Keratinocyte (primary cell): ENCODE measurements around the gene GAL3ST2. TPM values are rescaled to one million over a fixed set of nuclear protein-coding genes. Genes with fewer than 3 reads are reported as not detected.

Experiments used
- DNase-seq: peaks from one replicate; pipeline ENCODE4 v3.0.0-alpha.2; 2011; ENCODE audit warnings: low read depth, missing footprints, low spot score
- FAIRE-seq: peaks from 2 replicates; lab custom pipeline; 2011; peaks lifted over from hg19 to GRCh38; lab: Jason Lieb, UNC
- H2AFZ ChIP-seq: 2 replicates; pipeline ENCODE4 v1.6.0; 2012; ENCODE audit warnings: low read length, control low read depth, inconsistent platforms; ENCODE audit not compliant: control insufficient read depth
- H3K27ac ChIP-seq: 2 replicates; pipeline ENCODE4 v1.5.1; 2011; ENCODE audit warnings: low read length; ENCODE audit not compliant: control insufficient read depth, insufficient read depth
- H3K27me3 ChIP-seq: 3 replicates; pipeline ENCODE4 v1.6.0; 2011; ENCODE audit warnings: low read length; ENCODE audit not compliant: control insufficient read depth, insufficient read depth; ENCODE audit errors: extremely low read depth
- H3K36me3 ChIP-seq, 2 experiments: 2 replicates in 1 of 2; 3 replicates in 1 of 2; pipeline ENCODE4 v1.5.1; 2011; ENCODE audit warnings: low read length in 2 of 2, mild to moderate bottlenecking in 1 of 2; ENCODE audit not compliant: control insufficient read depth in 2 of 2, insufficient read depth in 2 of 2; ENCODE audit errors: extremely low read depth in 1 of 2
- H3K4me1 ChIP-seq: 3 replicates; pipeline ENCODE4 v1.5.1; 2011; ENCODE audit warnings: low read length; ENCODE audit not compliant: control insufficient read depth, insufficient read depth; ENCODE audit errors: extremely low read depth
- H3K4me2 ChIP-seq: 3 replicates; pipeline ENCODE4 v1.6.0; 2011; ENCODE audit warnings: low read depth, low read length; ENCODE audit not compliant: control insufficient read depth, insufficient read depth; ENCODE audit errors: extremely low read depth
- H3K4me3 ChIP-seq, 3 experiments: fragments of 200-600 bp in 1 of 3; sonication (generic) in 1 of 3; 2 replicates in 2 of 3; 3 replicates in 1 of 3; pipeline ENCODE4 v1.5.1; 2011 to 2016; ENCODE audit warnings: low read length in 3 of 3, mild to moderate bottlenecking in 3 of 3, control low read depth in 2 of 3, inconsistent platforms in 1 of 3, low read depth in 1 of 3, mixed read lengths in 1 of 3, mixed run types in 1 of 3, moderate library complexity in 1 of 3; ENCODE audit not compliant: control insufficient read depth in 2 of 3, insufficient read depth in 2 of 3; ENCODE audit errors: extremely low read depth in 1 of 3
- H3K79me2 ChIP-seq: 2 replicates; pipeline ENCODE4 v1.6.0; 2012; ENCODE audit warnings: low read length; ENCODE audit not compliant: control insufficient read depth, insufficient read depth
- H3K9ac ChIP-seq: 3 replicates; pipeline ENCODE4 v1.6.0; 2011; ENCODE audit warnings: low read length; ENCODE audit not compliant: control insufficient read depth, insufficient read depth; ENCODE audit errors: extremely low read depth
- H3K9me1 ChIP-seq: 3 replicates; pipeline ENCODE4 v1.6.0; 2011; ENCODE audit warnings: low read length; ENCODE audit not compliant: control insufficient read depth, insufficient read depth; ENCODE audit errors: extremely low read depth
- H3K9me3 ChIP-seq: 2 replicates; pipeline ENCODE4 v1.5.1; 2012; ENCODE audit warnings: low read depth, low read length; ENCODE audit not compliant: control insufficient read depth
- H4K20me1 ChIP-seq: 3 replicates; pipeline ENCODE4 v1.6.0; 2011; ENCODE audit warnings: low read length; ENCODE audit not compliant: control insufficient read depth, insufficient read depth; ENCODE audit errors: extremely low read depth
- EZH2 ChIP-seq: IDR thresholded peaks from one replicate; pipeline ENCODE4 v1.6.1; 2012; ENCODE audit warnings: inconsistent platforms, mild to moderate bottlenecking, low read length, moderate library complexity
- dilution Hi-C: fragments of 300-500 bp; cut with MboI; formaldehyde crosslinking; loops from one replicate; pipeline ENCODE4 v1.7.0; 2020; ENCODE audit warnings: low sequenced_read_pairs; ENCODE audit not compliant: extremely low pct_ligation_motif_present
- polyA plus RNA-seq, 5 experiments: library from polyadenylated mRNA; depleted of rRNA in 3 of 5; stranded (reverse) in 3 of 5; stranded (forward) in 1 of 5; unstranded in 1 of 5; fragments of >200 nt; gene quantifications; 1 replicate in 1 of 5; 2 replicates in 3 of 5; 3 replicates in 1 of 5; pipeline versions ENCODE4 v1.2.1 to v1.2.3, GENCODE V29; 2011 to 2012; ENCODE audit warnings: missing spikeins in 2 of 5, low read depth in 1 of 5, low replicate concordance in 1 of 5
- TF ChIP-seq, protein P1 (sequence below), 3 experiments: IDR thresholded peaks in 1 of 3; conservative IDR thresholded peaks in 1 of 3; optimal IDR thresholded peaks in 1 of 3; 2 replicates in 2 of 3; 3 replicates in 1 of 3; pipeline versions ENCODE3 to v1.5.1; 2011; ENCODE audit warnings: low read length in 3 of 3, mild to moderate bottlenecking in 3 of 3, moderate library complexity in 2 of 3, control low read depth in 1 of 3, inconsistent platforms in 1 of 3; ENCODE audit not compliant: insufficient read depth in 2 of 3; ENCODE audit errors: extremely low read depth in 1 of 3

GAL3ST2 gene
- polyA plus RNA-seq, 1 donor (not counting 4 experiments of a cell fraction or from before 2014, with no cell fraction given), result not detected

GRCh38 chr2:241842620-241843211 lies 66.1 kb downstream of the GAL3ST2 start:
- Histone ChIP-seq H3K4me3 (no peak overlapping the region), H3K27ac (no peak overlapping the region), H3K4me2 (no peak overlapping the region), H3K79me2 (no peaks in the 10 kb centered on the region), H3K36me3 (no peaks in the 10 kb centered on the region), H3K9ac (no peak overlapping the region), H3K9me3 (no peaks in the 10 kb centered on the region), H3K27me3 (peaks cover 32% of the 10 kb centered on the region), H2AFZ (no peak overlapping the region), H3K9me1 (no peaks in the 10 kb centered on the region), H3K4me1 (no peaks in the 10 kb centered on the region), H4K20me1 (peaks cover 3% of the 10 kb centered on the region)
- FAIRE-seq (no peak), DNase-seq (no peak)
- TF ChIP-seq EZH2, result no peak
- TF ChIP-seq, protein P1, sequence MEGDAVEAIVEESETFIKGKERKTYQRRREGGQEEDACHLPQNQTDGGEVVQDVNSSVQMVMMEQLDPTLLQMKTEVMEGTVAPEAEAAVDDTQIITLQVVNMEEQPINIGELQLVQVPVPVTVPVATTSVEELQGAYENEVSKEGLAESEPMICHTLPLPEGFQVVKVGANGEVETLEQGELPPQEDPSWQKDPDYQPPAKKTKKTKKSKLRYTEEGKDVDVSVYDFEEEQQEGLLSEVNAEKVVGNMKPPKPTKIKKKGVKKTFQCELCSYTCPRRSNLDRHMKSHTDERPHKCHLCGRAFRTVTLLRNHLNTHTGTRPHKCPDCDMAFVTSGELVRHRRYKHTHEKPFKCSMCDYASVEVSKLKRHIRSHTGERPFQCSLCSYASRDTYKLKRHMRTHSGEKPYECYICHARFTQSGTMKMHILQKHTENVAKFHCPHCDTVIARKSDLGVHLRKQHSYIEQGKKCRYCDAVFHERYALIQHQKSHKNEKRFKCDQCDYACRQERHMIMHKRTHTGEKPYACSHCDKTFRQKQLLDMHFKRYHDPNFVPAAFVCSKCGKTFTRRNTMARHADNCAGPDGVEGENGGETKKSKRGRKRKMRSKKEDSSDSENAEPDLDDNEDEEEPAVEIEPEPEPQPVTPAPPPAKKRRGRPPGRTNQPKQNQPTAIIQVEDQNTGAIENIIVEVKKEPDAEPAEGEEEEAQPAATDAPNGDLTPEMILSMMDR (optimal IDR thresholded peaks at IDR 0.05 in 1 of 3, IDR thresholded peaks at IDR 0.05 in 1 of 3, conservative IDR thresholded peaks at IDR 0.05 in 1 of 3; ENCODE audit: extremely low read depth in 1 of 3, insufficient read depth in 2 of 3, low read length in 3 of 3), result no peak
- dilution Hi-C loops, result no loop called here

GRCh38 chr2:241843321-241844065 lies 66.9 kb downstream of the GAL3ST2 start:
- no peaks in the 10 kb centered on the region for H3K4me1 ChIP-seq
- no peak for TF ChIP-seq EZH2
- TF ChIP-seq, protein P1 (optimal IDR thresholded peaks at IDR 0.05 in 1 of 3, IDR thresholded peaks at IDR 0.05 in 1 of 3, conservative IDR thresholded peaks at IDR 0.05 in 1 of 3; ENCODE audit: extremely low read depth in 1 of 3, insufficient read depth in 2 of 3, low read length in 3 of 3), result no peak
- no peak overlapping the region for H3K27ac ChIP-seq
- H3K4me3 ChIP-seq, result no peak overlapping the region
- peaks cover 32% of the 10 kb centered on the region for H3K27me3 ChIP-seq
- dilution Hi-C loops, result no loop called here
- H3K9me3 ChIP-seq, result no peaks in the 10 kb centered on the region
- H2AFZ ChIP-seq, result no peak overlapping the region
- H3K79me2 ChIP-seq, result no peaks in the 10 kb centered on the region
- DNase-seq (no peak), FAIRE-seq (no peak)
- H3K9me1 ChIP-seq, result no peaks in the 10 kb centered on the region
- no peak overlapping the region for H3K4me2 ChIP-seq
- H4K20me1 ChIP-seq, result peaks cover 3% of the 10 kb centered on the region
- H3K36me3 ChIP-seq, result no peaks in the 10 kb centered on the region
- H3K9ac ChIP-seq, result no peak overlapping the region
